B cell (primary cell): ENCODE data around the gene GABRR1.

Experiments used
- CTCF ChIP-seq: fragments of 200-600 bp; IDR thresholded peaks from one replicate; pipeline ENCODE4 v1.8.0; 2022; ENCODE audit warnings: antibody characterized with exemption, mild to moderate bottlenecking
- EZH2 ChIP-seq: IDR thresholded peaks from 2 replicates; pipeline ENCODE4 v1.6.1; 2012; ENCODE audit warnings: borderline replicate concordance, low read depth, mild to moderate bottlenecking, moderate library complexity, low read length; ENCODE audit not compliant: insufficient read depth, poor library complexity, severe bottlenecking

GRCh38 chr6:89243331-89243629, 26.1 kb upstream of the GABRR1 start:
- TF ChIP-seq CTCF (no peak), EZH2 (no peak)
